HepG2 (cell line): ENCODE measurements around the gene DPF1. TPM values are rescaled to one million over a fixed set of nuclear protein-coding genes. Genes with fewer than 3 reads are reported as not detected.

Experiments
- DR1 ChIP-seq: sonication (generic); formaldehyde crosslinking; IDR thresholded peaks from 2 replicates; pipeline ENCODE4 v1.8.0; 2021; ENCODE audit warnings: mild to moderate bottlenecking, missing genetic modification reagents, inconsistent platforms
- ELK4 ChIP-seq: sonication (generic); formaldehyde crosslinking; IDR thresholded peaks from 2 replicates; pipeline ENCODE4 v1.9.0; 2021; ENCODE audit warnings: missing genetic modification reagents, borderline replicate concordance
- ISX ChIP-seq: sonication (generic); formaldehyde crosslinking; conservative IDR thresholded peaks from 2 replicates; pipeline ENCODE4 v1.5.0; 2020; ENCODE audit warnings: missing genetic modification reagents
- KAT2B ChIP-seq: fragments of 150-350 bp; IDR thresholded peaks from 2 replicates; pipeline ENCODE4 v1.6.1; 2014; ENCODE audit warnings: low read depth, low read length, borderline replicate concordance
- NONO ChIP-seq, 2 experiments: fragments of 450-650 bp in 1 of 2; sonication (generic) in 1 of 2; formaldehyde crosslinking in 1 of 2; IDR thresholded peaks in 1 of 2; conservative IDR thresholded peaks in 1 of 2; 2 replicates each; pipeline versions ENCODE4 v1.6.1 to v1.8.0; 2017 to 2022; ENCODE audit warnings: mild to moderate bottlenecking in 1 of 2, missing genetic modification reagents in 1 of 2, moderate library complexity in 1 of 2
- PHF8 ChIP-seq: sonication (generic); formaldehyde crosslinking; IDR thresholded peaks from 2 replicates; pipeline ENCODE4 v1.5.0; 2020; ENCODE audit warnings: missing genetic modification reagents
- PREB ChIP-seq: sonication (generic); formaldehyde crosslinking; IDR thresholded peaks from 2 replicates; pipeline ENCODE4 v1.4.0; 2020; ENCODE audit warnings: missing genetic modification reagents
- STAT6 ChIP-seq: sonication (generic); formaldehyde crosslinking; IDR thresholded peaks from 2 replicates; pipeline ENCODE4 v1.4.0; 2020; ENCODE audit warnings: missing genetic modification reagents, mild to moderate bottlenecking, borderline replicate concordance
- TBP ChIP-seq: sonication (generic); formaldehyde crosslinking; IDR thresholded peaks from 2 replicates; pipeline ENCODE4 v1.5.0; 2020; ENCODE audit warnings: missing genetic modification reagents
- TBX2 ChIP-seq: sonication (generic); formaldehyde crosslinking; IDR thresholded peaks from 2 replicates; pipeline ENCODE4 v1.5.0; 2020; ENCODE audit warnings: missing genetic modification reagents, mild to moderate bottlenecking, borderline replicate concordance
- ZNF253 ChIP-seq: sonication (generic); formaldehyde crosslinking; IDR thresholded peaks from 2 replicates; pipeline ENCODE4 v1.8.0; 2022; ENCODE audit warnings: mild to moderate bottlenecking, missing genetic modification reagents, borderline replicate concordance
- ZNF660 ChIP-seq: sonication (generic); formaldehyde crosslinking; IDR thresholded peaks from 2 replicates; pipeline ENCODE4 v1.5.1; 2020; ENCODE audit warnings: mild to moderate bottlenecking, low read depth, missing genetic modification reagents, borderline replicate concordance
- ZNF703 ChIP-seq: sonication (generic); formaldehyde crosslinking; IDR thresholded peaks from 2 replicates; pipeline ENCODE4 v1.5.1; 2020; ENCODE audit warnings: missing genetic modification reagents, mild to moderate bottlenecking, moderate library complexity, borderline replicate concordance
- polyA plus RNA-seq, 8 experiments: library from polyadenylated mRNA; depleted of rRNA in 3 of 8; stranded (reverse) in 7 of 8; unstranded in 1 of 8; fragments of >200 nt; fragmentation: Illumina TruSeq in 4 of 8; extraction: Trizol in 4 of 8; gene quantifications; 2 replicates each; pipeline versions ENCODE4 v1.2.1 to v1.2.3, GENCODE V29; 2011 to 2016; ENCODE audit warnings: low read depth in 4 of 8, missing spikeins in 1 of 8, mixed read lengths in 1 of 8; ENCODE audit not compliant: insufficient read depth in 1 of 8
- total RNA-seq, 5 experiments: library from RNA; depleted of rRNA; stranded (reverse); fragments of >200 nt; fragmentation: Illumina TruSeq; extraction: Trizol; gene quantifications; 2 replicates each; pipeline ENCODE4 v1.2.3, GENCODE V29; 2016; ENCODE audit warnings: low read depth in 1 of 5
- TF ChIP-seq, protein P1 (sequence below): sonication (generic); formaldehyde crosslinking; IDR thresholded peaks from 2 replicates; pipeline ENCODE4 v1.5.0; 2020; ENCODE audit warnings: mild to moderate bottlenecking, missing genetic modification reagents, borderline replicate concordance

Gene DPF1
- total and polyA plus RNA-seq, 2 of the 13 experiments (the other 11 are each of a cell fraction or from before 2014, with no cell fraction given): 1.0 to 3.2 TPM

DNA sequence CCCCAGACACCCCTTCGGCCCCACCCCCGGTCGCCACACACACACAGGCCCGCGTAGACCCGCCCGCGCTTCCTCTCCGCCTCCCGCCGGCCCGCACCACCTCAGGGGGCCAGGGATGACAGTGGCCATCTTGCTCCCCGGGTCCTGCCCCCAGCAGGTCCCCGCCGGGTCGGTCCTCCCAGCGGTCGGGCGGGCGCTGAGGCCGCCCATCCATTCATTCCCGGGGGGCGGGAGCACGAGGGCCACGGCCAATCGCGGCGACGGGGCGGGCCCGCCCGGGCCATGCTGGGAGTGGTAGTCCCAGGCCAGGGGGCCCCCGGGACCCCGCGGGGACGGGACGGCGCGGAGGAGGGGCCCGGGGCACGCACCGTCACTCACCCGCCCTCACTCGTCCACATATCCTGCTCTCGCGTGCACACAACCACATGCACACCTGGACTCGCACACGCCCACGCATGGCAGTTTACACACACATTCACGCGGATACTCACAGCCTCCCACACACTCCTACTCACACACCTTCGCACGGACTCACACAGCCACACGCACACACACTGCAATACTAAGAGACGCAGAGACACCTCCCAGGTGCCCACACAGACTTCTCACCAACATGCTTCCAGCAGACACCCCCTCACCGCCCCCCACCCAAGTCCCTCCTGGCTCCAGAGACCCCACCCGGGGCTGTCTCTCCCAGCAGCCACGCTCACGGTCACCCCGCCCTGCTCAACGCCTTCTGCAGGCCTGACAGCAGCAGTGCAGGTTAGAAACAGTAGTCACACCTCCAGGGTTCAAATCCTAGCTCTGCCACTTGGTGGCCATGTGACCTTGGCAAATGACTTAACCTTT lies at the start of gene DPF1 (continued):
- TF ChIP-seq ELK4 (no peak), KAT2B (no peak), TBX2 (CRISPR knock-in tag) (peak; percentile 25), ZNF253 (CRISPR knock-in tag) (no peak), ZNF703 (no peak), NONO (IDR thresholded peaks at IDR 0.05) (no peak), NONO (CRISPR knock-in tag; conservative IDR thresholded peaks at IDR 0.05) (peak; percentile 66), STAT6 (no peak), PREB (CRISPR knock-in tag) (no peak), TBP (CRISPR knock-in tag) (no peak), DR1 (CRISPR knock-in tag) (no peak), PHF8 (CRISPR knock-in tag) (no peak), ISX (CRISPR knock-in tag) (no peak), ZNF660 (CRISPR knock-in tag) (no peak)
- TF ChIP-seq, protein P1, sequence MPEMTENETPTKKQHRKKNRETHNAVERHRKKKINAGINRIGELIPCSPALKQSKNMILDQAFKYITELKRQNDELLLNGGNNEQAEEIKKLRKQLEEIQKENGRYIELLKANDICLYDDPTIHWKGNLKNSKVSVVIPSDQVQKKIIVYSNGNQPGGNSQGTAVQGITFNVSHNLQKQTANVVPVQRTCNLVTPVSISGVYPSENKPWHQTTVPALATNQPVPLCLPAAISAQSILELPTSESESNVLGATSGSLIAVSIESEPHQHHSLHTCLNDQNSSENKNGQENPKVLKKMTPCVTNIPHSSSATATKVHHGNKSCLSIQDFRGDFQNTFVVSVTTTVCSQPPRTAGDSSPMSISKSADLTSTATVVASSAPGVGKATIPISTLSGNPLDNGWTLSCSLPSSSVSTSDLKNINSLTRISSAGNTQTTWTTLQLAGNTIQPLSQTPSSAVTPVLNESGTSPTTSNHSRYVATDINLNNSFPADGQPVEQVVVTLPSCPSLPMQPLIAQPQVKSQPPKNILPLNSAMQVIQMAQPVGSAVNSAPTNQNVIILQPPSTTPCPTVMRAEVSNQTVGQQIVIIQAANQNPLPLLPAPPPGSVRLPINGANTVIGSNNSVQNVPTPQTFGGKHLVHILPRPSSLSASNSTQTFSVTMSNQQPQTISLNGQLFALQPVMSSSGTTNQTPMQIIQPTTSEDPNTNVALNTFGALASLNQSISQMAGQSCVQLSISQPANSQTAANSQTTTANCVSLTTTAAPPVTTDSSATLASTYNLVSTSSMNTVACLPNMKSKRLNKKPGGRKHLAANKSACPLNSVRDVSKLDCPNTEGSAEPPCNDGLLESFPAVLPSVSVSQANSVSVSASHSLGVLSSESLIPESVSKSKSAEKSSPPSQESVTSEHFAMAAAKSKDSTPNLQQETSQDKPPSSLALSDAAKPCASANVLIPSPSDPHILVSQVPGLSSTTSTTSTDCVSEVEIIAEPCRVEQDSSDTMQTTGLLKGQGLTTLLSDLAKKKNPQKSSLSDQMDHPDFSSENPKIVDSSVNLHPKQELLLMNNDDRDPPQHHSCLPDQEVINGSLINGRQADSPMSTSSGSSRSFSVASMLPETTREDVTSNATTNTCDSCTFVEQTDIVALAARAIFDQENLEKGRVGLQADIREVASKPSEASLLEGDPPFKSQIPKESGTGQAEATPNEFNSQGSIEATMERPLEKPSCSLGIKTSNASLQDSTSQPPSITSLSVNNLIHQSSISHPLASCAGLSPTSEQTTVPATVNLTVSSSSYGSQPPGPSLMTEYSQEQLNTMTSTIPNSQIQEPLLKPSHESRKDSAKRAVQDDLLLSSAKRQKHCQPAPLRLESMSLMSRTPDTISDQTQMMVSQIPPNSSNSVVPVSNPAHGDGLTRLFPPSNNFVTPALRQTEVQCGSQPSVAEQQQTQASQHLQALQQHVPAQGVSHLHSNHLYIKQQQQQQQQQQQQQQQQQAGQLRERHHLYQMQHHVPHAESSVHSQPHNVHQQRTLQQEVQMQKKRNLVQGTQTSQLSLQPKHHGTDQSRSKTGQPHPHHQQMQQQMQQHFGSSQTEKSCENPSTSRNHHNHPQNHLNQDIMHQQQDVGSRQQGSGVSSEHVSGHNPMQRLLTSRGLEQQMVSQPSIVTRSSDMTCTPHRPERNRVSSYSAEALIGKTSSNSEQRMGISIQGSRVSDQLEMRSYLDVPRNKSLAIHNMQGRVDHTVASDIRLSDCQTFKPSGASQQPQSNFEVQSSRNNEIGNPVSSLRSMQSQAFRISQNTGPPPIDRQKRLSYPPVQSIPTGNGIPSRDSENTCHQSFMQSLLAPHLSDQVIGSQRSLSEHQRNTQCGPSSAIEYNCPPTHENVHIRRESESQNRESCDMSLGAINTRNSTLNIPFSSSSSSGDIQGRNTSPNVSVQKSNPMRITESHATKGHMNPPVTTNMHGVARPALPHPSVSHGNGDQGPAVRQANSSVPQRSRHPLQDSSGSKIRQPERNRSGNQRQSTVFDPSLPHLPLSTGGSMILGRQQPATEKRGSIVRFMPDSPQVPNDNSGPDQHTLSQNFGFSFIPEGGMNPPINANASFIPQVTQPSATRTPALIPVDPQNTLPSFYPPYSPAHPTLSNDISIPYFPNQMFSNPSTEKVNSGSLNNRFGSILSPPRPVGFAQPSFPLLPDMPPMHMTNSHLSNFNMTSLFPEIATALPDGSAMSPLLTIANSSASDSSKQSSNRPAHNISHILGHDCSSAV: no peak
